Body of pancreas (tissue), 4 donors: ENCODE data around the gene UNC13C. TPM values are rescaled to one million over a fixed set of nuclear protein-coding genes. Genes with fewer than 3 reads are reported as not detected.

Source experiments
- ATAC-seq: fragments of 150-250 bp; one replicate; pipeline ENCODE4 v1.9.1; 2016
- DNase-seq, 4 donors: peaks; one replicate each; pipeline ENCODE4 v3.0.0-alpha.2; 2019
- H3K27ac ChIP-seq, 4 donors: fragments of 200-600 bp; sonication (generic); 1 replicate in 3 of 4; 2 replicates in 1 of 4; pipeline versions ENCODE4 v1.5.1 to v1.6.1; 2016 to 2019; ENCODE audit warnings: mild to moderate bottlenecking in 1 of 4, mixed read lengths in 1 of 4, moderate library complexity in 1 of 4
- H3K27me3 ChIP-seq, 2 donors: fragments of 200-600 bp; sonication (generic); one replicate each; pipeline ENCODE4 v1.6.0; 2016; ENCODE audit warnings: mild to moderate bottlenecking in 1 of 2
- H3K36me3 ChIP-seq, 2 donors: fragments of 200-600 bp; sonication (generic); replicated peaks in 1 of 2; 2 replicates each; pipeline ENCODE4 v1.5.1; 2016; ENCODE audit warnings: low read depth in 2 of 2; ENCODE audit not compliant: insufficient read depth in 1 of 2
- H3K4me1 ChIP-seq: fragments of 200-600 bp; sonication (generic); one replicate; pipeline ENCODE4 v1.6.0; 2016
- H3K4me3 ChIP-seq, 2 donors: fragments of 200-600 bp; sonication (generic); 1 replicate in 1 of 2; 2 replicates in 1 of 2; pipeline ENCODE4 v1.5.1; 2016 to 2019
- H3K9me3 ChIP-seq, 3 donors: fragments of 200-600 bp; sonication (generic); 1 replicate in 2 of 3; 2 replicates in 1 of 3; pipeline ENCODE4 v1.5.1; 2016
- POLR2A ChIP-seq, 3 donors: fragments of 450-650 bp; IDR thresholded peaks; one replicate each; pipeline ENCODE4 v1.6.1; 2016; ENCODE audit warnings: antibody characterized with exemption in 3 of 3, mild to moderate bottlenecking in 2 of 3
- WGBS, 2 donors: methylation state at CpG; one replicate each; pipeline ENCODE4 v1.1.5; 2017; 5-methylcytosine and 5-hydroxymethylcytosine counted together
- intact Hi-C: fragments of 100-400 bp; cut with DNase I; formaldehyde crosslinking; loops from one replicate; pipeline ENCODE4 v1.15.1; 2023
- total RNA-seq, 2 donors: library from RNA; depleted of rRNA; stranded (reverse); fragments of >200 nt; gene quantifications; one replicate each; pipeline ENCODE4 v1.1.0, GENCODE V29; 2016
- TF ChIP-seq, protein P1 (sequence below), 7 experiments: fragments of 450-650 bp in 4 of 7; fragments of 200-600 bp in 3 of 7; sonication (generic) in 3 of 7; IDR thresholded peaks; one replicate each; pipeline ENCODE4 v1.5.1; 2016 to 2019; ENCODE audit warnings: antibody characterized with exemption in 7 of 7

UNC13C gene
- total RNA-seq, 2 donors from 2014 or later, result not detected

DNA sequence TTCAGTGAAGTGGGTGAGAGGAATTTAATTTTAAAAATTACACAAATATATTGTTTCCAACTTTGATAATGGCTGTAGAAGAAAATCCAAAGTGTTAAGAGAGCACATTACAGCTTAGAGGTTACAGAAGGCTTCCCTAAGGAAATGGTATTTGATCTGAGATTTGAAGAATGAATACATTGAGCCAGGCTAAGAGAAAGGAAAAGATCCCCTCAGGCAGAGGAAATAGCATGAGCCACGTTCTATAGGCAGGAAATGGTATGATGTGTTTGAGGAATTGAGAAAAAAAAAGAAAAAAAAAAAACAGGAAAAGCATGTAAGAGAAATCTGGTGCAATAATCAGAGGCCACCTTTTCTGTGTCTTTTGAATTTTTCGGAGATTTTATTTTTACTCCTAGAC, 48.6 kb downstream of the UNC13C start:
- DNase-seq, result no peak
- ATAC-seq, result no peak
- intact Hi-C loops, result no loop called here
- no peaks in the 10 kb centered on the region for H3K27me3 ChIP-seq
- TF ChIP-seq, protein P1, sequence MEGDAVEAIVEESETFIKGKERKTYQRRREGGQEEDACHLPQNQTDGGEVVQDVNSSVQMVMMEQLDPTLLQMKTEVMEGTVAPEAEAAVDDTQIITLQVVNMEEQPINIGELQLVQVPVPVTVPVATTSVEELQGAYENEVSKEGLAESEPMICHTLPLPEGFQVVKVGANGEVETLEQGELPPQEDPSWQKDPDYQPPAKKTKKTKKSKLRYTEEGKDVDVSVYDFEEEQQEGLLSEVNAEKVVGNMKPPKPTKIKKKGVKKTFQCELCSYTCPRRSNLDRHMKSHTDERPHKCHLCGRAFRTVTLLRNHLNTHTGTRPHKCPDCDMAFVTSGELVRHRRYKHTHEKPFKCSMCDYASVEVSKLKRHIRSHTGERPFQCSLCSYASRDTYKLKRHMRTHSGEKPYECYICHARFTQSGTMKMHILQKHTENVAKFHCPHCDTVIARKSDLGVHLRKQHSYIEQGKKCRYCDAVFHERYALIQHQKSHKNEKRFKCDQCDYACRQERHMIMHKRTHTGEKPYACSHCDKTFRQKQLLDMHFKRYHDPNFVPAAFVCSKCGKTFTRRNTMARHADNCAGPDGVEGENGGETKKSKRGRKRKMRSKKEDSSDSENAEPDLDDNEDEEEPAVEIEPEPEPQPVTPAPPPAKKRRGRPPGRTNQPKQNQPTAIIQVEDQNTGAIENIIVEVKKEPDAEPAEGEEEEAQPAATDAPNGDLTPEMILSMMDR (IDR thresholded peaks at IDR 0.05), result no peak
- TF ChIP-seq POLR2A (IDR thresholded peaks at IDR 0.05), result no peak
- no peaks in the 10 kb centered on the region for H3K9me3 ChIP-seq
- H3K36me3 ChIP-seq, result no peaks in the 10 kb centered on the region
- H3K4me1 ChIP-seq, result no peaks in the 10 kb centered on the region
- no peak overlapping the region for H3K4me3 ChIP-seq
- WGBS, 2 donors, result 45 to 56% methylated on average over 2 of the region's 2 CpGs
- no peak overlapping the region for H3K27ac ChIP-seq

DNA sequence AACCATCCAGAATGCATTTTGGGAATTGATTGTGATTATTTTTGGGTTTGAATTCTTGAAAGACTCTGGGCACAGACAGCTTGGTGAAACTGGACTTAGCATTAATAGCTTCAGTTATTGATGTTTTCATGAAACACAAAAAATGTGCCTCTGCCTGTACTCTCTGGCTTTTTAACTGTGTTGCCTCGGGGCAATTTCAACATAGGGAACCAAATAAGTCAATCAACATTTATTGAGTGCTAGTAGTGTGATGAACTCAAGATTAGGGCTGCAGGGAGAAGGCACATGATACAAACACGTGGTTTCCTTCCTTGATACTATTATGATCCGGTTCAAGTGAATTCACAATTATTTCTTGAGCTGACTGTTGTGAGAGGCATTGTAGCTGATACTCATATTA, 50.8 kb downstream of the UNC13C start:
- no peak for TF ChIP-seq POLR2A (IDR thresholded peaks at IDR 0.05)
- TF ChIP-seq, protein P1 (IDR thresholded peaks at IDR 0.05), result no peak
- Histone ChIP-seq H3K27me3 (no peaks in the 10 kb centered on the region), H3K27ac (no peak overlapping the region), H3K36me3 (no peaks in the 10 kb centered on the region), H3K4me3 (no peak overlapping the region), H3K9me3 (no peaks in the 10 kb centered on the region), H3K4me1 (no peaks in the 10 kb centered on the region)
- ATAC-seq (no peak), DNase-seq (no peak)
- 34 to 60% methylated on average over 3 of the region's 3 CpGs for WGBS, 2 donors
- intact Hi-C loops, result no loop called here

DNA sequence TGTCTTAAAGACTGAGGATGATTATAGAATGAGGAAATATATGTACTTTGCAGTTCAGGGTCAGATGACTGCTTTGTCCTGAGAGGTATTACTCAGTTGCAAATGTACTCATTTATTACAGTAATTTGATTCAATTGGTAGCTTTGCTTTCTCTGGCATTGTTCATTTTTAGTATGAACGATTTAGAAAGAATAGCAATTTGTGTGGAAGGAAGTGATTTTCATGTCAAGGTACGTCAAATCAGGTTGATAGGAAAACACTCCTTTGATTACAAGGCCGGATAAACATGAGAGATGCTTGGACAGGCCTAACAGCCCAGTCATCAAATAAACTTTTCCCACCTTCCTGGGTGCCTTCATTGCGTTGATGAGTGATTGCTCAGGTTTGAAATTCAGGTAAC, 53.8 kb downstream of the UNC13C start:
- TF ChIP-seq POLR2A (IDR thresholded peaks at IDR 0.05), result no peak
- TF ChIP-seq, protein P1 (IDR thresholded peaks at IDR 0.05), result no peak
- no peaks in the 10 kb centered on the region for H3K4me1 ChIP-seq
- no peaks in the 10 kb centered on the region for H3K27me3 ChIP-seq
- H3K27ac ChIP-seq, result no peak overlapping the region
- no peaks in the 10 kb centered on the region for H3K9me3 ChIP-seq
- H3K4me3 ChIP-seq, result no peak overlapping the region
- intact Hi-C loops, result no loop called here
- no peaks in the 10 kb centered on the region for H3K36me3 ChIP-seq
- WGBS, 2 donors, result 56 to 71% methylated on average over 4 of the region's 4 CpGs
- DNase-seq (no peak), ATAC-seq (no peak)

DNA sequence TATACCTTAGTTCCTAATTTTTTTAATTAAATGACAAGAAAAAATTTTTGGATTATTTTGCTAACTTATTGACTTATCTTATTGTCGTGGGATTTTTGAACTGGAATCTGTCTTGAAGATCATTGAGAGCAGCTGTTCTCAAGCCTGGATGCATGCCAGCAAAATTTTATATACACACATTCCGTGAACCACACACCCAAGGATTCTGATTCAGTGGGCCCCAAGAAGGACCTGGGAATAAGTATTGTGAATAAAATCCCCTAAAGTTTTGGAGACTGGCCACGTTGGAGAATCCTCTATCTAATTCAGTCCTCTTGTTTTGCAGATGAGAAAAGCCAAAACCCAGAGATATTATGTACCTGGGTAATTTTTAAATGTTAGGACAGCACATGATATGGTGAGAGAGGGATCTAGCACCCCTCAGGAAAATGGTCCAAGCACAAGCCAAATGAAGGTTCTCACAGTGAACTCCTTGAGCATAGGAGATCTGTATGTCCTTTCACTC, 55.2 kb downstream of the UNC13C start:
- ATAC-seq (no peak), DNase-seq (no peak)
- WGBS, 2 donors, result 32 to 36% methylated on average over 3 of the region's 3 CpGs
- Histone ChIP-seq H3K4me3 (no peak overlapping the region), H3K27ac (no peak overlapping the region), H3K36me3 (no peaks in the 10 kb centered on the region), H3K9me3 (no peaks in the 10 kb centered on the region), H3K27me3 (no peaks in the 10 kb centered on the region), H3K4me1 (no peaks in the 10 kb centered on the region)
- intact Hi-C loops, result no loop called here
- TF ChIP-seq POLR2A (IDR thresholded peaks at IDR 0.05), result no peak
- TF ChIP-seq, protein P1 (IDR thresholded peaks at IDR 0.05), result no peak

DNA sequence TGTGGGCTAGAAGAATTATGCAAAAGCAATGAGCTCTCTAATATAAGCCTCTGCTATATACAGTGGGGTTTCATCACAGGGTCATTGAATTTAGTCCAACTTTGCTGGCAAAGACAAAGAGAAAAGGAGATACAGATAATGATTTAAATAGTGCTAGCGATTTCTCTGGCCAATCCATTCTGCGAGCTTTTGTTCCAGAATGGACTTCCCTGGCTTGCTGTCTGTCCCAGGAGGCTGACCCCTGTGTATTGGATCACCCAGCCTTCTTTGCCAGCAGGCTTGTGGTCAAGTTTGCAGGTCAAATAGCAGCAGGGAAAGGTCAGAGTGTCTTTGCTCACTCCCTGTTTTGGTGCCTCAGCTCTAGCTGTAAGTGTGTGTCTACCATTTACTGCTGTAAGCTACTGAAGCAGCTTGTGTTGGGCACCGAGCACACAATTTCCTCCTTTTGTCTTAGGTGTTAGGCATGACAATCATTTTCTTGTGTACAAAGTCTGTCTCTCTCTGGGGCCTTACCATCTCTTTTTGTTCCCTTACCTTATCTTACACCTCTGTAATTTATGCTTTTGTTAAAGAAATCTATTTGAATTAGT, 55.7 kb downstream of the UNC13C start:
- ATAC-seq (no peak), DNase-seq (peak in 1 of 4 donors; percentile 3)
- no peak overlapping the region for H3K4me3 ChIP-seq
- H3K27me3 ChIP-seq, result no peaks in the 10 kb centered on the region
- no peak overlapping the region for H3K27ac ChIP-seq
- TF ChIP-seq, protein P1 (IDR thresholded peaks at IDR 0.05), result no peak
- no peak for TF ChIP-seq POLR2A (IDR thresholded peaks at IDR 0.05)
- 54 to 71% methylated on average over 3 of the region's 3 CpGs for WGBS, 2 donors
- H3K9me3 ChIP-seq, result no peaks in the 10 kb centered on the region
- H3K4me1 ChIP-seq, result no peaks in the 10 kb centered on the region
- no peaks in the 10 kb centered on the region for H3K36me3 ChIP-seq
- intact Hi-C loops, result no loop called here
